Measurements from ENCODE around the gene PALD1. TPM values are rescaled to one million over a fixed set of nuclear protein-coding genes. Genes with fewer than 3 reads are reported as not detected.

Gene PALD1
- total RNA-seq, 1 experiment from 2014 or later: 33.1 TPM

DNA sequence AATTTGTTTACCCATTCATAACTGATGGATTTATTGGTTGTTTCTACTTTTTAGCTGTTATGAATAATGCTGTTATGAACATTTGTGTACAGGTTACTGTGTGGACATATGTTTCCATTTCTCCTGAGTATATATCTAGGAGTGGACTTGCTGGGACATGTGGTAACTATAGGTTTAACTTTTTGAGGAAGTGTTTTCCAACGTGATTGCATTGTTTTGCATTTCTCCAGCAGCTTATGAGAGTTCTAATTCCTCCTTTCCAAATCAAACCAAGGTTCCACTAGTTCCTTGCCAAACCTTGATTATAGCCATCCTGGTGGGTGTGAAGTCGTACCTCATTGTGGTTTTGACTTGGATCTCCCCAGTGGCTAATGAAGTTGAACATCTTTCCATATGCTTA, 126.6 kb downstream of the PALD1 start:
- ChIA-PET POLR2A (no interaction called here), CTCF (no interaction called here), RAD21 (ENCODE audit: low non-redundant PET in 1 of 2, low total read pairs in 2 of 2, uncharacterized antibody in 2 of 2, unreplicated experiment in 2 of 2) (no interaction called here)
- ATAC-seq (no peak), DNase-seq (ENCODE audit: low read depth, low spot score) (no peak)
- H3K27ac ChIP-seq (ENCODE audit: low read depth, low read length): no peak overlapping the region
- H3K27me3 ChIP-seq (ENCODE audit: insufficient read depth, low read length): no peaks in the 10 kb centered on the region
- H3K36me3 ChIP-seq (ENCODE audit: control insufficient read depth in 1 of 2, insufficient read depth in 2 of 2, low read length in 2 of 2): no peaks in the 10 kb centered on the region
- H2AFZ ChIP-seq (ENCODE audit: low read depth, low read length, poor library complexity, severe bottlenecking): no peak overlapping the region
- H3K9ac ChIP-seq (ENCODE audit: low read length): no peak overlapping the region
- no peaks in the 10 kb centered on the region for H3K79me2 ChIP-seq (ENCODE audit: insufficient read depth, low read length)
- TF ChIP-seq EZH2phosphoT487 (IDR thresholded peaks at IDR 0.05; ENCODE audit: borderline replicate concordance) (no peak), FOSL1 (IDR thresholded peaks at IDR 0.05; ENCODE audit: low read depth) (no peak), POLR2AphosphoS5 (IDR thresholded peaks at IDR 0.05; ENCODE audit: low read depth, low read length) (no peak), POLR2A (IDR thresholded peaks at IDR 0.05; ENCODE audit: borderline replicate concordance, extremely low read depth, insufficient read depth, insufficient read length) (no peak), ZFX (IDR thresholded peaks at IDR 0.05) (no peak), TCF7L2 (IDR thresholded peaks at IDR 0.05; ENCODE audit: borderline replicate concordance, extremely low read depth, insufficient read depth, insufficient read length) (no peak), SRF (IDR thresholded peaks at IDR 0.05; ENCODE audit: low read depth) (no peak)
- TF ChIP-seq, protein P1, sequence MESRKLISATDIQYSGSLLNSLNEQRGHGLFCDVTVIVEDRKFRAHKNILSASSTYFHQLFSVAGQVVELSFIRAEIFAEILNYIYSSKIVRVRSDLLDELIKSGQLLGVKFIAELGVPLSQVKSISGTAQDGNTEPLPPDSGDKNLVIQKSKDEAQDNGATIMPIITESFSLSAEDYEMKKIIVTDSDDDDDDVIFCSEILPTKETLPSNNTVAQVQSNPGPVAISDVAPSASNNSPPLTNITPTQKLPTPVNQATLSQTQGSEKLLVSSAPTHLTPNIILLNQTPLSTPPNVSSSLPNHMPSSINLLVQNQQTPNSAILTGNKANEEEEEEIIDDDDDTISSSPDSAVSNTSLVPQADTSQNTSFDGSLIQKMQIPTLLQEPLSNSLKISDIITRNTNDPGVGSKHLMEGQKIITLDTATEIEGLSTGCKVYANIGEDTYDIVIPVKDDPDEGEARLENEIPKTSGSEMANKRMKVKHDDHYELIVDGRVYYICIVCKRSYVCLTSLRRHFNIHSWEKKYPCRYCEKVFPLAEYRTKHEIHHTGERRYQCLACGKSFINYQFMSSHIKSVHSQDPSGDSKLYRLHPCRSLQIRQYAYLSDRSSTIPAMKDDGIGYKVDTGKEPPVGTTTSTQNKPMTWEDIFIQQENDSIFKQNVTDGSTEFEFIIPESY (IDR thresholded peaks at IDR 0.05; ENCODE audit: extremely low read depth, insufficient replicate concordance, low read length): no peak
- TF ChIP-seq, protein P2, sequence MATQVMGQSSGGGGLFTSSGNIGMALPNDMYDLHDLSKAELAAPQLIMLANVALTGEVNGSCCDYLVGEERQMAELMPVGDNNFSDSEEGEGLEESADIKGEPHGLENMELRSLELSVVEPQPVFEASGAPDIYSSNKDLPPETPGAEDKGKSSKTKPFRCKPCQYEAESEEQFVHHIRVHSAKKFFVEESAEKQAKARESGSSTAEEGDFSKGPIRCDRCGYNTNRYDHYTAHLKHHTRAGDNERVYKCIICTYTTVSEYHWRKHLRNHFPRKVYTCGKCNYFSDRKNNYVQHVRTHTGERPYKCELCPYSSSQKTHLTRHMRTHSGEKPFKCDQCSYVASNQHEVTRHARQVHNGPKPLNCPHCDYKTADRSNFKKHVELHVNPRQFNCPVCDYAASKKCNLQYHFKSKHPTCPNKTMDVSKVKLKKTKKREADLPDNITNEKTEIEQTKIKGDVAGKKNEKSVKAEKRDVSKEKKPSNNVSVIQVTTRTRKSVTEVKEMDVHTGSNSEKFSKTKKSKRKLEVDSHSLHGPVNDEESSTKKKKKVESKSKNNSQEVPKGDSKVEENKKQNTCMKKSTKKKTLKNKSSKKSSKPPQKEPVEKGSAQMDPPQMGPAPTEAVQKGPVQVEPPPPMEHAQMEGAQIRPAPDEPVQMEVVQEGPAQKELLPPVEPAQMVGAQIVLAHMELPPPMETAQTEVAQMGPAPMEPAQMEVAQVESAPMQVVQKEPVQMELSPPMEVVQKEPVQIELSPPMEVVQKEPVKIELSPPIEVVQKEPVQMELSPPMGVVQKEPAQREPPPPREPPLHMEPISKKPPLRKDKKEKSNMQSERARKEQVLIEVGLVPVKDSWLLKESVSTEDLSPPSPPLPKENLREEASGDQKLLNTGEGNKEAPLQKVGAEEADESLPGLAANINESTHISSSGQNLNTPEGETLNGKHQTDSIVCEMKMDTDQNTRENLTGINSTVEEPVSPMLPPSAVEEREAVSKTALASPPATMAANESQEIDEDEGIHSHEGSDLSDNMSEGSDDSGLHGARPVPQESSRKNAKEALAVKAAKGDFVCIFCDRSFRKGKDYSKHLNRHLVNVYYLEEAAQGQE (IDR thresholded peaks at IDR 0.05; ENCODE audit: low read depth): no peak
- no peak overlapping the region for H3K4me3 ChIP-seq (replicated peaks in 1 of 2; ENCODE audit: low read depth in 1 of 2, low read length in 2 of 2)
- H3K4me1 ChIP-seq (ENCODE audit: control insufficient read depth in 1 of 2, insufficient read depth in 2 of 2, low read length in 2 of 2): peaks cover 8 to 36% of the 10 kb centered on the region in 2 experiments
- no TSS peak for BruUV-seq (replicated peaks)
- no peaks in the 10 kb centered on the region for H3K9me2 ChIP-seq (ENCODE audit: insufficient read depth)
- H4K20me1 ChIP-seq (ENCODE audit: insufficient read depth): no peaks in the 10 kb centered on the region
- intact Hi-C loops (cut with micrococcal nuclease): no loop called here
- H3K9me3 ChIP-seq (ENCODE audit: control insufficient read depth in 1 of 2, insufficient read depth in 1 of 2, low read depth in 1 of 2, low read length in 2 of 2): no peaks in the 10 kb centered on the region
- no peak overlapping the region for H3K4me2 ChIP-seq (ENCODE audit: low read length)

Data from HCT116 (cell line).